SU-DHL-6 (cell line): Measurements from ENCODE around the gene SNIP1.
"Not testable (repeated sequence)": the region's sequence is repeated elsewhere in the genome, so short reads cannot be mapped to it uniquely, and the experiment has no call there.

ENCODE experiments used
- H2AFZ ChIP-seq: fragments of 200-600 bp; sonication (generic); 2 replicates; pipeline ENCODE4 v1.6.1; 2014; ENCODE audit warnings: low read depth, mild to moderate bottlenecking, moderate library complexity, mixed read lengths, antibody characterized with exemption, low read length; ENCODE audit not compliant: severe bottlenecking
- H3F3A ChIP-seq: fragments of 200-600 bp; shearing (Covaris generic); 2 replicates; pipeline ENCODE4 v1.6.0; 2016; ENCODE audit warnings: antibody characterized with exemption, mild to moderate bottlenecking; ENCODE audit not compliant: insufficient read depth
- H3K27ac ChIP-seq: fragments of 200-600 bp; sonication (generic); 2 replicates; pipeline ENCODE4 v1.5.1; 2016; ENCODE audit warnings: low read depth, mild to moderate bottlenecking, low read length, moderate library complexity, mixed read lengths
- H3K27me3 ChIP-seq: fragments of 200-600 bp; sonication (generic), shearing (Covaris generic); 2 replicates; pipeline ENCODE4 v1.6.0; 2014; ENCODE audit warnings: mild to moderate bottlenecking, low read length
- H3K36me3 ChIP-seq: fragments of 200-600 bp; sonication (generic); 2 replicates; pipeline ENCODE4 v1.6.1; 2014; ENCODE audit warnings: mild to moderate bottlenecking, low read length, mixed read lengths
- H3K4me2 ChIP-seq: fragments of 300-600, 200-600 bp; shearing (Covaris generic), sonication (generic); 2 replicates; pipeline ENCODE4 v1.6.0; 2014; ENCODE audit warnings: low read length, low read depth, mild to moderate bottlenecking; ENCODE audit not compliant: poor library complexity, severe bottlenecking
- H3K4me3 ChIP-seq: fragments of 200-600 bp; sonication (generic); 2 replicates; pipeline ENCODE4 v1.5.1; 2014; ENCODE audit warnings: antibody characterized with exemption, low read length, mild to moderate bottlenecking, mixed read lengths; ENCODE audit not compliant: insufficient read depth, poor library complexity, severe bottlenecking
- H3K79me2 ChIP-seq: fragments of 200-600 bp; sonication (generic); 2 replicates; pipeline ENCODE4 v1.6.1; 2014; ENCODE audit warnings: mild to moderate bottlenecking, low read length, moderate library complexity; ENCODE audit not compliant: insufficient read depth
- H3K9ac ChIP-seq: fragments of 200-600 bp; sonication (generic); 2 replicates; pipeline ENCODE4 v1.7.0; 2014; ENCODE audit warnings: mild to moderate bottlenecking, low read length
- H3K9me2 ChIP-seq: fragments of 200-600 bp; sonication (generic); replicated peaks from 2 replicates; pipeline ENCODE4 v1.6.1; 2014; ENCODE audit warnings: low read length; ENCODE audit not compliant: insufficient read depth
- H3K9me3 ChIP-seq: fragments of 200-600 bp; sonication (generic); 2 replicates; pipeline ENCODE4 v1.6.1; 2014; ENCODE audit warnings: low read length, mixed read lengths; ENCODE audit not compliant: insufficient read depth
- H4K20me1 ChIP-seq: fragments of 200-600 bp; sonication (generic); 2 replicates; pipeline ENCODE4 v1.6.1; 2014; ENCODE audit warnings: low read depth, mild to moderate bottlenecking, antibody characterized with exemption, low read length, moderate library complexity, mixed read lengths
- EZH2phosphoT487 ChIP-seq: fragments of 200-600 bp; sonication (generic), shearing (Covaris generic); conservative IDR thresholded peaks from 2 replicates; pipeline ENCODE4 v1.6.1; 2018; ENCODE audit warnings: mild to moderate bottlenecking, antibody characterized with exemption, low read length, moderate library complexity, mixed read lengths
- TF ChIP-seq, protein P1 (sequence below): fragments of 200-600 bp; sonication (generic); IDR thresholded peaks from one replicate; pipeline ENCODE4 v1.5.1; 2017; ENCODE audit warnings: antibody characterized with exemption, mild to moderate bottlenecking, low read length, moderate library complexity; ENCODE audit not compliant: insufficient read depth, poor library complexity, severe bottlenecking

Gene SNIP1

DNA sequence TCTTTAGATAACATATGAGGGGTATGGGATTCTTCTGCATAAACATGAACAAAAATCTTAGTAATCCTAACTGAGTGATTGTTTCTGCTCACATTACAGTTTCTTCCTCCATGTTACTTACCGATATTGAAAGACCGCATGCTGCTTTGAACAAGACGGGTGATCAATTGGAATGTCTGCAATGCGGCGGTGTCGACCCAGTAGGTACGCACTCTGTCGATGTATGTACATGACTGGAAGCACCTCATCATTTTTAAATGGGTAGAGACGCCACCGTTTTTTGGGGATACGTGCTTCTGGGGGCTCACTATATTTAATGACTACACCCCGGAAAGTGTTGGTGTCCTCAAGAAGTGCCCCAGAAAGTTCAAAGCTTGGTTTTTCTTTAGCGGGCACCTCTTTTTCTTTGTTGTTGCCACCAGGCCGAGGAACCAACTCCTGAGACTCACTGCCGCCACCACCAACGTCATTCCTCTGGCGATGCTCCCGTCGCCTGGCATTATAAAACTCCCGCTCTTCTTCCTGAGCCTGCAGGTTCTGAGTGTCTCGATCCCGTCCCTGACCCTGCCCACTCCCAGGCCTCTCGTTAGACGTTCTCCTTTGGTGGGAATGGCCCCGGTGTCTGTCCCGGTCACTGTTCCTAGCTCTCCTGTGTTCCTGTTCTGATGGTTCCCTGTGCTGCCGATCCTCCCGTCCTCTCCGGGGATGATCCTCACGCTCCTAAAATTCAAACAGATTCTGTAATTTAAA, 13.9 kb downstream of the SNIP1 start:
- Histone ChIP-seq H4K20me1 (no peaks in the 10 kb centered on the region), H3K36me3 (peaks cover 5% of the 10 kb centered on the region; the same call in 1 of the 2 replicates)

DNA sequence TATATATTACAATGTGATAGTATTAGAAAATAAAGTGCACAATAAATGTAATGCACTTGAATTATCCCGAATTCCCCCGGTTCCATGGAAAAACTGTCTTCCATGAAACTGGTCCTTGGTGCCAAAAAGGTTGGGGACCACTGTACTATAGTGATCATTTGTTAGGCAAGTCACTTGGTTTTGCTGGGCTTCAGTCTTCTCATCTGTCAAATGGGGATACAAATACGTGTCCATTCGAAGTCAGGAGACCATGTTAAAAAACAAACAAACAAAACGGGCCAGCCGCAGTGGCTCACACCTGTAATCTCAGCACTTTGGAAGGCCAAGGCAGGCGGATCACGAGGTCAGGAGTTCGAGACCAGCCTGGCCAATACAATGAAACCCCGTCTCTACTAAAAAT, 14.9 kb downstream of the SNIP1 start:
- H2AFZ ChIP-seq, H3K4me3 ChIP-seq, H3K27ac ChIP-seq, H3K27me3 ChIP-seq, H3K79me2 ChIP-seq, H3K36me3 ChIP-seq, H3K9me3 ChIP-seq, H3F3A ChIP-seq, H3K9me2 ChIP-seq, H4K20me1 ChIP-seq, H3K9ac ChIP-seq, H3K4me2 ChIP-seq: not testable (repeated sequence)

More for the DNA sequence above, 13.9 kb downstream of the SNIP1 start:
- H3K9me2 ChIP-seq = no peaks in the 10 kb centered on the region
- H3K9ac ChIP-seq = no peak overlapping the region
- TF ChIP-seq EZH2phosphoT487 = no peak
- TF ChIP-seq, protein P1, sequence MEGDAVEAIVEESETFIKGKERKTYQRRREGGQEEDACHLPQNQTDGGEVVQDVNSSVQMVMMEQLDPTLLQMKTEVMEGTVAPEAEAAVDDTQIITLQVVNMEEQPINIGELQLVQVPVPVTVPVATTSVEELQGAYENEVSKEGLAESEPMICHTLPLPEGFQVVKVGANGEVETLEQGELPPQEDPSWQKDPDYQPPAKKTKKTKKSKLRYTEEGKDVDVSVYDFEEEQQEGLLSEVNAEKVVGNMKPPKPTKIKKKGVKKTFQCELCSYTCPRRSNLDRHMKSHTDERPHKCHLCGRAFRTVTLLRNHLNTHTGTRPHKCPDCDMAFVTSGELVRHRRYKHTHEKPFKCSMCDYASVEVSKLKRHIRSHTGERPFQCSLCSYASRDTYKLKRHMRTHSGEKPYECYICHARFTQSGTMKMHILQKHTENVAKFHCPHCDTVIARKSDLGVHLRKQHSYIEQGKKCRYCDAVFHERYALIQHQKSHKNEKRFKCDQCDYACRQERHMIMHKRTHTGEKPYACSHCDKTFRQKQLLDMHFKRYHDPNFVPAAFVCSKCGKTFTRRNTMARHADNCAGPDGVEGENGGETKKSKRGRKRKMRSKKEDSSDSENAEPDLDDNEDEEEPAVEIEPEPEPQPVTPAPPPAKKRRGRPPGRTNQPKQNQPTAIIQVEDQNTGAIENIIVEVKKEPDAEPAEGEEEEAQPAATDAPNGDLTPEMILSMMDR = no peak
- no peak overlapping the region for H2AFZ ChIP-seq
- H3K27me3 ChIP-seq = no peaks in the 10 kb centered on the region
- no peaks in the 10 kb centered on the region for H3K79me2 ChIP-seq
- H3F3A ChIP-seq = no peaks in the 10 kb centered on the region
- H3K4me2 ChIP-seq = no peak overlapping the region
- no peak overlapping the region for H3K4me3 ChIP-seq
- H3K9me3 ChIP-seq = no peaks in the 10 kb centered on the region
- no peak overlapping the region for H3K27ac ChIP-seq

DNA sequence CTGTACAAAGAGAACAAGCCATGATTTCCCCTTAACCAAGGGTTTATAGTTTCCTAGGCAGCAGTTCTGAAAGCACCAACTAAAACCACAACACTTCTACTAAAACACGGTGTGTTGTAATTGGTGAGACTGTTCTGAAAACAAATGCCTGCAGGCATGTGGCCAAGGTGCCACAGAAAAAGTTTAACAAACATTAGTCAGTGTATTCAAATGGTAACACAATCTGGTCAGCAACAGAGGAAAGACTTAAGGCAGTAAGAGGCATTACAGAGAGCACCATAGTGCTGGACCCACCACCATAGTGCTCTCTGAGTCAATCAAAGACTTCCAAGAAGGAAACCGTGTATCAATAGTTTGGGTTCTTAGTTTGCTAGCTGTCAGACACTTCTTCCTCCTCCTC, 16.7 kb downstream of the SNIP1 start:
- Histone ChIP-seq H3K4me3 (no peak overlapping the region), H3K36me3 (peaks cover 5% of the 10 kb centered on the region; the same call in 1 of the 2 replicates), H3K9me3 (no peaks in the 10 kb centered on the region), H3K9me2 (no peaks in the 10 kb centered on the region), H3F3A (no peaks in the 10 kb centered on the region), H3K79me2 (no peaks in the 10 kb centered on the region), H3K4me2 (no peak overlapping the region), H3K9ac (no peak overlapping the region), H4K20me1 (no peaks in the 10 kb centered on the region), H3K27ac (no peak overlapping the region), H2AFZ (no peak overlapping the region), H3K27me3 (no peaks in the 10 kb centered on the region)
- no peak for TF ChIP-seq EZH2phosphoT487
- TF ChIP-seq, protein P1 = no peak

DNA sequence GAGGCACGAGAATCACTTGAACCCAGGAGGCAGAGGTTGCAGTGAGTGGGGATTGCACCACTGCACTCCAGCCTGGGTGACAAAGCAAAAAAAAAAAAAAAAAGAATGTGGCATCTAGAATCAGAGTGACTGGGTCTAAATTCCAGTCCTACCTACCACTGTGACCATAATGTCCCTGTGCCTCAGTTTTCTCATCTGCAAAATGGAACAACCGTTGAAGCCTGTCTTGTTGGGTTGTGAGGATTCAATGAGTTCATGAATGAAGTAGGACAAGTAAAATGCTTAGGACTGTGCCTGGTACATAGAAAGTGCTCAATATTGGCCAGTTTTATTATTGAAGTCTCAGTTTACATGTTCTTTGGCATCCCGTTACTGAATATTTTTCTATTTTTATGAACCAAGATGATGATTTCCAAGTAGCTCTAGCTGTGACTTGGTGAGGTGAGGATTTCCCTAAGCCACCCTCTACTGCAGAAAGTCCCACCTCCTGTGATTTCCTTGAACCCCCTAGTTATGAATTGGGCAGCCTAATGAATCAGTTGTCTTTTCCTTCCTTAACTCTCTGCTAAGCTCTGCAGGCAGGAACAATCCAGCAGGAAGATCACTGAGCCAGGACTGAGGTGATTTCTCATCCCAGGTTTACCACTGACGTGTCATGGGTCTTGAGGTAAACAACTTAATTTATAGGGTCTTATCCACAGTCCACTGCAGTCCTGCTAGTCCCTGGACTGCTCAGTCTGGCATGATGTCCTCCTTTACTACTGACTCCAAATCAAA, 20.6 kb downstream of the SNIP1 start:
- no peaks in the 10 kb centered on the region for H3K9me3 ChIP-seq
- no peak overlapping the region for H3K9ac ChIP-seq
- no peaks in the 10 kb centered on the region for H3F3A ChIP-seq
- no peaks in the 10 kb centered on the region for H3K27me3 ChIP-seq
- no peak overlapping the region for H3K27ac ChIP-seq
- H2AFZ ChIP-seq = no peak overlapping the region
- no peaks in the 10 kb centered on the region for H3K9me2 ChIP-seq
- no peak overlapping the region for H3K4me3 ChIP-seq
- no peaks in the 10 kb centered on the region for H3K36me3 ChIP-seq
- no peak overlapping the region for H3K4me2 ChIP-seq
- TF ChIP-seq, protein P1 = no peak
- no peak for TF ChIP-seq EZH2phosphoT487
- H3K79me2 ChIP-seq = no peaks in the 10 kb centered on the region
- H4K20me1 ChIP-seq = no peaks in the 10 kb centered on the region

DNA sequence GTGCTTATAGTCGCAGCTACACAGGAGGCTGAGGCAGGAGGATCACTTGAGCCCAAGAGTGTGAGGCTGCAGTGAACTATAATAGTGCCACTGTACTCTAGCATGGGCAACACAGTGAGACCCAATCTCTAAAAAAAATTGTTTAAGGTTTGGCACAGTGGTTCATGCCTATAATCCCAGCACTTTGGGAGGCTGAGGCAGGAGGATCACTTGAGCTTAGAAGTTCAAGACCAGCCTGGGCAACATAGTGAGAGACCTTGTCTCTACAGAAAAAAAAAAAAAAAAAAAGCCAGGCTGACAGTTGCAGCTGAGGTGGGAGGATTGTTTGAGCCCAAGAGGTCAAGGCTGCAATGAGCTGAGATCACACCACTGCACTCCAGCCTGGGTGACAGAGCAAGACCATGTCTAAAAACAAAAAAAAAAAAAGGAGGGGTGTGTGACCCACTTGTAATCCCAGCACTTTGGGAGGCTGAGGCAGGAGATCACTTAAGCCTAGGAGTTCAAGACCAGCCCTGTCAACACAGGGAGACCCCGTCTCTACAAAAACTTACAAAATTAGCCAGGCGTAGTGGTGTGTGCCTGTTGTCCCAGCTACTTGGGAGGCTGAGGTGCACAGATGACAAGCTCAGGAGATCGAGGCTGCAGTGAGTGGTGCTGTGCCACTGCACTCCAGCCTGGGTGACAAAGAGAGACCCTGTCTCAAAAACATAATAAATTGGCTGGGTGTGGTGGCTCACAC, 21.5 kb downstream of the SNIP1 start:
- not testable (repeated sequence) for H3K9me3 ChIP-seq, H3K9ac ChIP-seq, H2AFZ ChIP-seq, H3K79me2 ChIP-seq, H3K4me2 ChIP-seq, H3K36me3 ChIP-seq, H3K27me3 ChIP-seq, H3F3A ChIP-seq, H3K9me2 ChIP-seq, H4K20me1 ChIP-seq, H3K4me3 ChIP-seq, H3K27ac ChIP-seq
